HL-60 (cell line): ENCODE results near the gene FKBP6.
"Not testable (repeated sequence)": the region's sequence is repeated elsewhere in the genome, so short reads cannot be mapped to it uniquely, and the experiment has no call there.

Experiments used
- DNase-seq, 2 experiments: peaks; one replicate each; pipeline ENCODE4 v3.0.0-alpha.2; 2010 to 2020; ENCODE audit warnings: low read depth in 1 of 2, low spot score in 1 of 2
- H3K27ac ChIP-seq: fragments of 250-450 bp; sonication (Bioruptor Pico); replicated peaks from 2 replicates; pipeline ENCODE4 v1.5.1; 2020; ENCODE audit warnings: mild to moderate bottlenecking, moderate library complexity
- H3K27me3 ChIP-seq: fragments of 250-450 bp; sonication (Bioruptor Pico); 2 replicates; pipeline ENCODE4 v1.5.1; 2021; ENCODE audit warnings: mild to moderate bottlenecking, moderate library complexity; ENCODE audit not compliant: insufficient read depth, poor library complexity, severe bottlenecking
- H3K4me3 ChIP-seq: replicated peaks from 2 replicates; pipeline ENCODE4 v1.5.1; 2011; ENCODE audit warnings: mild to moderate bottlenecking, control low read depth, low read length; ENCODE audit not compliant: insufficient read depth
- GABPA ChIP-seq: IDR thresholded peaks from 2 replicates; pipeline ENCODE4 v1.6.1; 2012; ENCODE audit warnings: low read depth
- POLR2AphosphoS5 ChIP-seq: IDR thresholded peaks from 2 replicates; pipeline ENCODE4 v1.6.1; 2012; ENCODE audit warnings: low read depth
- SPI1 ChIP-seq: IDR thresholded peaks from 2 replicates; pipeline ENCODE4 v1.6.1; 2012; ENCODE audit warnings: low read depth, mild to moderate bottlenecking, borderline replicate concordance
- TF ChIP-seq, protein P1 (sequence below): IDR thresholded peaks from one replicate; pipeline ENCODE4 v1.5.1; 2011; ENCODE audit warnings: low read length, control low read depth, inconsistent platforms; ENCODE audit not compliant: insufficient read depth
- TF ChIP-seq, protein P2 (sequence below): IDR thresholded peaks from 2 replicates; pipeline ENCODE4 v1.6.1; 2012; ENCODE audit warnings: low read depth; ENCODE audit not compliant: insufficient replicate concordance

The FKBP6 gene

DNA sequence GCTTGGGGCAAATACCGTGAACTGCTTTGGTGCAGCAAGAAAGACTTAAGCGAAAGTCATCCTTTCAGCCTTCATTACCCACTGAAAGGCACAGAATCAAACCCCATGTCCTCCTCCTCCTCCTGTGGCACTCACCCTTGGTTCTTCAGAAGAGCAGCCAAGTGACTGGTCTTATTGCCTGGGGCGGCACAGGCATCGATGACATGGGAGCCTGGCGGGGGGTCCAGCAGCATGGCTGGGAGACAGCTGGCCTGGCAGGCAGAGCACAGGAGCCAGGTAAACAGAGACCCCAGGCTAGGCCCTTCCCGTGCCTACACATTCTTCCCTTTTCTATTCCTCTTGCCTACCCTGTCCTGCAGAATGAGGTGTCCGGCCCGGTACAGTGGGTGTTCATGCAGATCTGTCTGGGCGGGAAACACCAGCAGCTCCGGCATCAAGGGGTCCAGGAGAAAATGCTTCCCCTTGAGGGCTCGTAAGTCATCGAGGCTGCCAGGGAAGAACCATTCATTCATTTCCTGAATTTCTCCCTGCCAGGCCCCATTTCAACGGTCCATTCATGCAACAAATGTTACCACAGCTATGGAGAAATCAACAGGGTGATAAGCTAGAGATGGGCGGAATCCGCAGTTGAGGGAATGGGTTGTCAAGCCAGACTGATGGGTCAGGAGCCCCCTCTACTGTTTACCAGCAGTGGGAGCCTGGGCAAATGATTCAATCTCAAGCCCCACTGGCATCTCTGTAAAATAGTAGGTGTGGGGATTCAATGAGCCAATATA, 23.2 kb upstream of the FKBP6 start:
- Histone ChIP-seq H3K27ac (peak overlapping the region; percentile 96), H3K4me3 (peak overlapping the region; percentile 3)
- peak; percentile 69 to 95 for DNase-seq
- H3K27me3 ChIP-seq = not testable (repeated sequence)
- TF ChIP-seq POLR2AphosphoS5 (peak; percentile 56), SPI1 (peak; percentile 30; the same call in 1 of the 2 replicates)
- TF ChIP-seq, protein P1, sequence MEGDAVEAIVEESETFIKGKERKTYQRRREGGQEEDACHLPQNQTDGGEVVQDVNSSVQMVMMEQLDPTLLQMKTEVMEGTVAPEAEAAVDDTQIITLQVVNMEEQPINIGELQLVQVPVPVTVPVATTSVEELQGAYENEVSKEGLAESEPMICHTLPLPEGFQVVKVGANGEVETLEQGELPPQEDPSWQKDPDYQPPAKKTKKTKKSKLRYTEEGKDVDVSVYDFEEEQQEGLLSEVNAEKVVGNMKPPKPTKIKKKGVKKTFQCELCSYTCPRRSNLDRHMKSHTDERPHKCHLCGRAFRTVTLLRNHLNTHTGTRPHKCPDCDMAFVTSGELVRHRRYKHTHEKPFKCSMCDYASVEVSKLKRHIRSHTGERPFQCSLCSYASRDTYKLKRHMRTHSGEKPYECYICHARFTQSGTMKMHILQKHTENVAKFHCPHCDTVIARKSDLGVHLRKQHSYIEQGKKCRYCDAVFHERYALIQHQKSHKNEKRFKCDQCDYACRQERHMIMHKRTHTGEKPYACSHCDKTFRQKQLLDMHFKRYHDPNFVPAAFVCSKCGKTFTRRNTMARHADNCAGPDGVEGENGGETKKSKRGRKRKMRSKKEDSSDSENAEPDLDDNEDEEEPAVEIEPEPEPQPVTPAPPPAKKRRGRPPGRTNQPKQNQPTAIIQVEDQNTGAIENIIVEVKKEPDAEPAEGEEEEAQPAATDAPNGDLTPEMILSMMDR = peak; percentile 24

DNA sequence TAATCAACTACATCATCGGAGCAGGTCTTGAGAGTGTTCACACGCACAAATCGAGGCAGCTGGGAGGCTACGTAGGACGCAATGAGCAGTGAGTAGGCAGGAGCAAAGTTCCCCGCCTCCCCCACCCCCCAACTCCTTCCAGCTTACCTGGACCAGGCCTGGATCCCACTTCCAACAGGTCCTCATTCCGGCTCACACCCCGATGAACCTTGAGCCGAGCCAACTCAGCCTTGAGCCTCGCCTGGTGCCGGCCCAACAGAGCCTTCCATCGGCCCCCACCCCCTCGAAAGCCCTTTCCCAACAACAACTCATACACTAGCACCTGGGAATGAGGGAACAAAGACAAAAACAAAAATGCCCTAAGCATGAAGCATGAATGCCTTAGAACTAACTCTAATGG, 20.5 kb upstream of the FKBP6 start:
- no peak for DNase-seq
- TF ChIP-seq, protein P1 = no peak
- TF ChIP-seq POLR2AphosphoS5 (no peak), GABPA (no peak), SPI1 (no peak)
- TF ChIP-seq, protein P2, sequence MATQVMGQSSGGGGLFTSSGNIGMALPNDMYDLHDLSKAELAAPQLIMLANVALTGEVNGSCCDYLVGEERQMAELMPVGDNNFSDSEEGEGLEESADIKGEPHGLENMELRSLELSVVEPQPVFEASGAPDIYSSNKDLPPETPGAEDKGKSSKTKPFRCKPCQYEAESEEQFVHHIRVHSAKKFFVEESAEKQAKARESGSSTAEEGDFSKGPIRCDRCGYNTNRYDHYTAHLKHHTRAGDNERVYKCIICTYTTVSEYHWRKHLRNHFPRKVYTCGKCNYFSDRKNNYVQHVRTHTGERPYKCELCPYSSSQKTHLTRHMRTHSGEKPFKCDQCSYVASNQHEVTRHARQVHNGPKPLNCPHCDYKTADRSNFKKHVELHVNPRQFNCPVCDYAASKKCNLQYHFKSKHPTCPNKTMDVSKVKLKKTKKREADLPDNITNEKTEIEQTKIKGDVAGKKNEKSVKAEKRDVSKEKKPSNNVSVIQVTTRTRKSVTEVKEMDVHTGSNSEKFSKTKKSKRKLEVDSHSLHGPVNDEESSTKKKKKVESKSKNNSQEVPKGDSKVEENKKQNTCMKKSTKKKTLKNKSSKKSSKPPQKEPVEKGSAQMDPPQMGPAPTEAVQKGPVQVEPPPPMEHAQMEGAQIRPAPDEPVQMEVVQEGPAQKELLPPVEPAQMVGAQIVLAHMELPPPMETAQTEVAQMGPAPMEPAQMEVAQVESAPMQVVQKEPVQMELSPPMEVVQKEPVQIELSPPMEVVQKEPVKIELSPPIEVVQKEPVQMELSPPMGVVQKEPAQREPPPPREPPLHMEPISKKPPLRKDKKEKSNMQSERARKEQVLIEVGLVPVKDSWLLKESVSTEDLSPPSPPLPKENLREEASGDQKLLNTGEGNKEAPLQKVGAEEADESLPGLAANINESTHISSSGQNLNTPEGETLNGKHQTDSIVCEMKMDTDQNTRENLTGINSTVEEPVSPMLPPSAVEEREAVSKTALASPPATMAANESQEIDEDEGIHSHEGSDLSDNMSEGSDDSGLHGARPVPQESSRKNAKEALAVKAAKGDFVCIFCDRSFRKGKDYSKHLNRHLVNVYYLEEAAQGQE = no peak
- peak overlapping the region; percentile 94 for H3K4me3 ChIP-seq
- no peaks in the 10 kb centered on the region for H3K27me3 ChIP-seq
- peak overlapping the region; percentile 73 for H3K27ac ChIP-seq

DNA sequence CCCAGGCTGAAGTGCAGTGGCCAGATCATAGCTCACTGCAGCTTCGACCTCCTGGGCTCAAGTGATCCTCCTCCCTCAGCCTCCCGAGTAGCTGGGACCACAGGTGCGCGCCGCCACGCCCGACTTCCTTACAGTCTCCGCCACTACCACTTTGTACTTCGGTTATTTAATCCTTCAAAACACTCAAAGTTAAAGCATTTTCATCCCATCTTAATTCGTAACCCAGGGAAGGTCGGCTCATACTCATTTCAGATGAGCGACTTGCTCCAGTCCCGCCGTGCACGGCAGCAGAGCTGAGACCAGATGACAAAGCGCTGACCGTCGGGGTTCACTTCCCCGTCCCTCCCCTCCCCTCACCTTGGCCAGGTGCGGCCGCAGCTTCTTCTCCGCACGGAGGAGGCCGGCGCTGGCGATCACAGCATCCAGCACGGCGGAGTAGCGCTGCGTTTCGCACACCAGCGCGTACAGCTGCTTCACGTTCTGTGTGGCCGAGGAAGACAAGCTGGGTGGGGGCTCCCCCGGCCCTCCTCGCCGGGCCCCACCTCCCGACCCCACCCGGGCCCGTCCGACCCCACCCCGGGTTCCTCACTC, 19.8 kb upstream of the FKBP6 start:
- TF ChIP-seq POLR2AphosphoS5 (no peak), SPI1 (no peak), GABPA (no peak)
- TF ChIP-seq, protein P2 = no peak
- TF ChIP-seq, protein P1 = no peak
- Histone ChIP-seq H3K27me3 (no peaks in the 10 kb centered on the region), H3K4me3 (peak overlapping the region; percentile 94), H3K27ac (peak overlapping the region; percentile 73)
- no peak for DNase-seq
